Endothelial cell (in vitro differentiated cells): ENCODE results near the gene SLC9A9. TPM values are rescaled to one million over a fixed set of nuclear protein-coding genes. Genes with fewer than 3 reads are reported as not detected.

Source experiments
- DNase-seq: peaks from one replicate; pipeline ENCODE4 v3.0.0; 2021; ENCODE audit warnings: low spot score
- H3K27ac Mint-ChIP-seq: one replicate; pipeline ENCODE4 v1.8.0; 2021; ENCODE audit warnings: mixed read lengths, inconsistent platforms; ENCODE audit not compliant: unreplicated experiment
- H3K27me3 Mint-ChIP-seq: one replicate; pipeline ENCODE4 v1.8.0; 2021; ENCODE audit warnings: mild to moderate bottlenecking, moderate library complexity, mixed read lengths, inconsistent platforms; ENCODE audit not compliant: unreplicated experiment
- H3K36me3 Mint-ChIP-seq: one replicate; pipeline ENCODE4 v1.8.0; 2021; ENCODE audit warnings: mild to moderate bottlenecking, low read depth, mixed read lengths, inconsistent platforms; ENCODE audit not compliant: unreplicated experiment
- H3K4me1 Mint-ChIP-seq: one replicate; pipeline ENCODE4 v1.8.0; 2021; ENCODE audit warnings: mild to moderate bottlenecking, mixed read lengths, inconsistent platforms; ENCODE audit not compliant: unreplicated experiment
- H3K4me3 Mint-ChIP-seq: one replicate; pipeline ENCODE4 v1.8.0; 2021; ENCODE audit warnings: mild to moderate bottlenecking, mixed read lengths, inconsistent platforms; ENCODE audit not compliant: unreplicated experiment
- H3K9me3 Mint-ChIP-seq: one replicate; pipeline ENCODE4 v1.8.0; 2021; ENCODE audit warnings: mixed read lengths, inconsistent platforms; ENCODE audit not compliant: unreplicated experiment
- total RNA-seq: library from RNA; stranded (reverse); fragmentation: NEBNext Ultra II Directional; extraction: Animal tissue kit (Norgen Biotek cat#: 25700); gene quantifications from one replicate; pipeline ENCODE4 v1.2.1, GENCODE V29; 2021; ENCODE audit not compliant: unreplicated experiment
- TF ChIP-seq, protein P1 (sequence below): fragments of 200-600 bp; sonication (generic); IDR thresholded peaks from one replicate; pipeline ENCODE4 v1.5.0; 2021; ENCODE audit warnings: antibody characterized with exemption; ENCODE audit not compliant: unreplicated experiment

SLC9A9 gene
- total RNA-seq, 1 donor from 2014 or later = 7.9 TPM

GRCh38 chr3:143442814-143443447, 405.3 kb downstream of the SLC9A9 start:
- H3K9me3 Mint-ChIP-seq = no peaks in the 10 kb centered on the region
- peaks cover 13% of the 10 kb centered on the region for H3K4me1 Mint-ChIP-seq
- H3K27ac Mint-ChIP-seq = no peak overlapping the region
- TF ChIP-seq, protein P1, sequence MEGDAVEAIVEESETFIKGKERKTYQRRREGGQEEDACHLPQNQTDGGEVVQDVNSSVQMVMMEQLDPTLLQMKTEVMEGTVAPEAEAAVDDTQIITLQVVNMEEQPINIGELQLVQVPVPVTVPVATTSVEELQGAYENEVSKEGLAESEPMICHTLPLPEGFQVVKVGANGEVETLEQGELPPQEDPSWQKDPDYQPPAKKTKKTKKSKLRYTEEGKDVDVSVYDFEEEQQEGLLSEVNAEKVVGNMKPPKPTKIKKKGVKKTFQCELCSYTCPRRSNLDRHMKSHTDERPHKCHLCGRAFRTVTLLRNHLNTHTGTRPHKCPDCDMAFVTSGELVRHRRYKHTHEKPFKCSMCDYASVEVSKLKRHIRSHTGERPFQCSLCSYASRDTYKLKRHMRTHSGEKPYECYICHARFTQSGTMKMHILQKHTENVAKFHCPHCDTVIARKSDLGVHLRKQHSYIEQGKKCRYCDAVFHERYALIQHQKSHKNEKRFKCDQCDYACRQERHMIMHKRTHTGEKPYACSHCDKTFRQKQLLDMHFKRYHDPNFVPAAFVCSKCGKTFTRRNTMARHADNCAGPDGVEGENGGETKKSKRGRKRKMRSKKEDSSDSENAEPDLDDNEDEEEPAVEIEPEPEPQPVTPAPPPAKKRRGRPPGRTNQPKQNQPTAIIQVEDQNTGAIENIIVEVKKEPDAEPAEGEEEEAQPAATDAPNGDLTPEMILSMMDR = no peak
- H3K36me3 Mint-ChIP-seq = peaks cover 3% of the 10 kb centered on the region
- DNase-seq = no peak
- H3K4me3 Mint-ChIP-seq = no peak overlapping the region
- no peaks in the 10 kb centered on the region for H3K27me3 Mint-ChIP-seq

DNA sequence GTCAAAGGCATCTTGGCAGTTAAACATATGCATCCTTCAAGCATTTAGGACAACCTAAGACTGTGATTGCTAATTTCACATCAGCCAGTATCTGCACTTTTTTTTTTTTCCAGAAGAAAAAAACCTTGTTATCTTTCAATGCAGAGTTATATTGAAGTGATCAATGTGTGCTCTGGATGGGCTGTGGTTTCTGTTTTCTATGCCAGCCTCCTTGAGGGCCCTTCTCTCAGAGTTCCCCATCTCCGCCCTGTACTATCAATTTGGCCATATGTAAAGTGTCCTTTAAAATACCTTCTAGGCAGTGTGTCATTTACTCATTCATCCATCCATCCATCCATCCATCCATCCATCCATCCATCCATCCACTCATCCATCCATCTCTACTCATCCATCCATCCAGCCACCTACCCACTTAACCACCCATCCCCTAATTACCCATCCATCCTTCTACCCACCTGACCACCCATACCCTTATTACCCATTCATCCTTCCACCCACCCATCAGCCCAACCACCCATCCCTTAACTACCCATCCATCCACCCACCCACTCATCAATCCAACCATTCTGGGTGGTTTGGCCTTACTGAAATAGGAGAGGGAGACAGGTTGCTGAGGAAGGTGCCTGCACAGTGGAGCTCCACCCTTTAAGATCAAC, 406.6 kb downstream of the SLC9A9 start:
- DNase-seq = no peak
- H3K9me3 Mint-ChIP-seq = no peaks in the 10 kb centered on the region
- TF ChIP-seq, protein P1 = no peak
- H3K27me3 Mint-ChIP-seq = no peaks in the 10 kb centered on the region
- H3K4me1 Mint-ChIP-seq = peaks cover 13% of the 10 kb centered on the region
- no peak overlapping the region for H3K27ac Mint-ChIP-seq
- peaks cover 4% of the 10 kb centered on the region for H3K36me3 Mint-ChIP-seq
- H3K4me3 Mint-ChIP-seq = no peak overlapping the region

- H3K27ac Mint-ChIP-seq = no peak overlapping the region
- TF ChIP-seq, protein P1 = no peak
- no peaks in the 10 kb centered on the region for H3K27me3 Mint-ChIP-seq
- peaks cover 11% of the 10 kb centered on the region for H3K4me1 Mint-ChIP-seq
- H3K36me3 Mint-ChIP-seq = peaks cover 4% of the 10 kb centered on the region
- H3K4me3 Mint-ChIP-seq = no peak overlapping the region
- no peaks in the 10 kb centered on the region for H3K9me3 Mint-ChIP-seq
- DNase-seq = no peak
These were observed 408.5 kb downstream of the SLC9A9 start for GRCh38 chr3:143439817-143440216.

DNA sequence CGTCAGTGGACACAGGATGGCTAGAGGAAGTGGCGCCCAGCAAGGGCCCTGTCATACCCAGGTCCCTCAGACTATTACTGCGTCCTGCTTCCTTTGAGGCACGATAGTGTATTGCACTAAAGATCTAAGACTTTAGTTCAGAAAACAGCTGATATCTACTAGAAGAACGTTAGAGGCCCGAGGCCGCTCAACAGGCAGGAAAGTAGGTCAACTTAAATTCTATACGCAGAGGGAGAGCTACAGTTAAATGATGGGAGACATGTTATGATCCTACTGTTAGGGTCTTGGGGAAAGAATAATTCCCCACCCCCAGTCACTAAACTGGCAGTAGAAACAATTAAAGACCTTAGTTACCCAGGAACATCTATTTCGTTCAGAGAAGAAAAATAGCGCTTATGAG, 410.9 kb downstream of the SLC9A9 start:
- H3K36me3 Mint-ChIP-seq = peaks cover 4% of the 10 kb centered on the region
- no peak for DNase-seq
- no peaks in the 10 kb centered on the region for H3K27me3 Mint-ChIP-seq
- TF ChIP-seq, protein P1 = no peak
- H3K9me3 Mint-ChIP-seq = no peaks in the 10 kb centered on the region
- no peak overlapping the region for H3K27ac Mint-ChIP-seq
- H3K4me3 Mint-ChIP-seq = no peak overlapping the region
- H3K4me1 Mint-ChIP-seq = peaks cover 3% of the 10 kb centered on the region

DNA sequence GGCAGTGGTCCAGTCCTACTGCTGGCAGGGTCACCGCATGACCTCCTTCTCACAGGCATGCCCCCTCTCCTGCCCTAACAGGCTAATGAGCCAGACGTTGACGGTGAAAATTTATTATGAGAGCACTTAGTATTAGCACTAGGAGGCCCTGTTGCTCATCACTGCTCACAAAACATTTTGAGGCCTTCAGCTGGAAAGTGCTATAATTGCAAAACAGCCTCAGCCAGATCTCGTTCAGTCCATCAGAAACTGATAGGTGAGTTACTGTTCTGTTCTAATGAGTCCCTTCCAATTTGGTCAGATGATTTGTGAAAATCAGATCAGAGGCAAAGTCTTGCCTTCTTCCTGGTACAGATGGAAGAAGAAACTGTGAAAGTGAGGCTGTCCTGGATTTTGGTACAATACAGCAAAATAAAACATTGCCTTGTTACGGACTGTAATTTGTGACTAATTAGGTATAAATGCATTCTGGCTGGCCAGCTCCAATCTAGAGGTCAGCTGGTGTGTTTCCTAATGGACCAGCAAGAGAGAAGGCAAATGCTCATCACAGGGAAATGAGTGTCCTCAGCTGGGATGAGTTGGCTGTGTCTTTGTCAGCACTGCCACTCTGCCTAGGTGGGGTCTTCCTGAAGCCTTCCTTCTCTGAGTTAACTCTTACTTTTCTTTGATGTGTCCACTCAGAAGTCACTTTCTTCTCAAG, 411.9 kb downstream of the SLC9A9 start:
- no peak overlapping the region for H3K27ac Mint-ChIP-seq
- peaks cover 1% of the 10 kb centered on the region for H3K27me3 Mint-ChIP-seq
- TF ChIP-seq, protein P1 = no peak
- no peak for DNase-seq
- H3K4me3 Mint-ChIP-seq = no peak overlapping the region
- peaks cover 4% of the 10 kb centered on the region for H3K36me3 Mint-ChIP-seq
- H3K4me1 Mint-ChIP-seq = peaks cover 3% of the 10 kb centered on the region
- no peaks in the 10 kb centered on the region for H3K9me3 Mint-ChIP-seq
